Ovary (tissue), 9 donors: ENCODE measurements around the gene CDRT4. TPM values are rescaled to one million over a fixed set of nuclear protein-coding genes. Genes with fewer than 3 reads are reported as not detected.

Source experiments
- DNase-seq, 5 donors: peaks; one replicate each; pipeline ENCODE4 v3.0.0-alpha.2; 2019 to 2020
- H3K27ac ChIP-seq, 2 donors: fragments of 200-600 bp; one replicate each; pipeline versions ENCODE4 v1.5.1 to v1.8.0; 2019 to 2022
- H3K27me3 ChIP-seq: fragments of 200-600 bp; one replicate; pipeline ENCODE4 v1.8.0; 2022
- H3K36me3 ChIP-seq: fragments of 200-600 bp; sonication (generic); one replicate; pipeline ENCODE4 v1.5.1; 2019
- H3K4me1 ChIP-seq: one replicate; pipeline ENCODE4 v1.8.1; 2013; ENCODE audit warnings: mild to moderate bottlenecking, moderate library complexity; ENCODE audit not compliant: insufficient read depth
- H3K4me3 ChIP-seq: fragments of 200-600 bp; sonication (generic); one replicate; pipeline ENCODE4 v1.5.1; 2017
- H3K9me3 ChIP-seq, 2 donors: fragments of 200-600 bp in 1 of 2; sonication (generic) in 1 of 2; one replicate each; pipeline versions ENCODE4 v1.5.1 to v1.8.1; 2013 to 2019; ENCODE audit warnings: mild to moderate bottlenecking in 1 of 2, moderate library complexity in 1 of 2
- EP300 ChIP-seq: sonication (generic); formaldehyde crosslinking; IDR thresholded peaks from one replicate; pipeline ENCODE4 v1.6.1; 2017; ENCODE audit warnings: antibody characterized with exemption
- POLR2A ChIP-seq: fragments of 450-650 bp; IDR thresholded peaks from one replicate; pipeline ENCODE4 v1.6.1; 2017; ENCODE audit warnings: antibody characterized with exemption, mild to moderate bottlenecking, moderate library complexity
- WGBS, 3 donors: extraction: QIAGEN DNeasy Blood & Tissue Kit in 1 of 3; methylation state at CpG; one replicate each; pipeline versions ENCODE4 v1.1.5 to v1.1.7; 2013 to 2017; 5-methylcytosine and 5-hydroxymethylcytosine counted together
- intact Hi-C, 4 donors: fragments of 100-400 bp; cut with DNase I; formaldehyde crosslinking; loops; one replicate each; pipeline versions ENCODE4 v1.11.0 to v1.15.1; 2022 to 2023
- polyA plus RNA-seq, 2 donors: library from polyadenylated mRNA; stranded (reverse); fragments of 200-250 nt in 1 of 2; fragments of 350-450 nt in 1 of 2; fragmentation: Illumina TruSeq in 1 of 2; extraction: RNeasy Lipid Tissue Mini Kit (QIAGEN cat#74804) in 1 of 2; gene quantifications; one replicate each; pipeline ENCODE4 v1.2.3, GENCODE V29; 2013 to 2014
- total RNA-seq, 7 donors: library from RNA; depleted of rRNA in 2 of 7; stranded (reverse); fragments of >200 nt in 2 of 7; fragmentation: NEBNext Ultra II Directional in 3 of 7; extraction: Animal tissue kit (Norgen Biotek cat#: 25700) in 3 of 7; gene quantifications; one replicate each; pipeline versions ENCODE4 v1.1.0 to v1.2.4, GENCODE V29; 2016 to 2023
- TF ChIP-seq, protein P1 (sequence below), 3 donors: fragments of 450-650 bp in 2 of 3; fragments of 200-600 bp in 1 of 3; IDR thresholded peaks; one replicate each; pipeline versions ENCODE4 v1.5.1 to v1.8.0; 2016 to 2022; ENCODE audit warnings: antibody characterized with exemption in 3 of 3, mild to moderate bottlenecking in 1 of 3
- donor health status: DM: no; HTN: no; CAD: no; lungs with moderate emphysema.
- donor health status: DM: no; HTN: no; CAD: no.
- donor health status: Bipolar disorder and iron deficiency.
- donor health status: DM: yes; HTN: yes; CAD: no.
- donor health status: DM: no; HTN: no; CAD: no.
- donor health status: DM: yes; HTN: yes; CAD: no.

The CDRT4 gene
- total and polyA plus RNA-seq, 9 donors: 4.1 to 11.7 (median 7.2) TPM

DNA sequence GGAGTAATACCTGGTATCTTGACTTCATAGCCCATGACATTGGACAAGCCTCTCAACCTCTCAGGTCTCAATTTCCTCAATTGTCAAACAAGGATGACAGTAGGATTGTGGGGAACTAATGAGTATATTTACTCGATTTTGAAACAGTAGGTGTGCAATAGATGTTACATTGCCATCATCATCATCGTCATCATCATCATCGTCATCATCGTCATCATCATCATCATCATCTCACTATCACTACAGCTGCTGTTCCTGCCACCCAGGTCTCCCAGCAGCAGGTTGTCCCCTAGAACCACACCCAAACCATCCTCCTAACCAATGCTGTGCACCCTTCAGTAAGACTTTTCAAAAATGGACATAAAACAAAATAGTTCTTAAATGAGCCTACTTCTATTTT lies 24.8 kb upstream of the CDRT4 start:
- WGBS, 3 donors: 92 to 96% (median 95%) methylated on average over 4 of the region's 4 CpGs
- DNase-seq: no peak
- H3K9me3 ChIP-seq: no peaks in the 10 kb centered on the region
- H3K4me3 ChIP-seq: no peak overlapping the region
- H3K36me3 ChIP-seq: no peaks in the 10 kb centered on the region
- H3K27ac ChIP-seq: no peak overlapping the region
- no peaks in the 10 kb centered on the region for H3K27me3 ChIP-seq
- intact Hi-C loops: no loop called here
- no peaks in the 10 kb centered on the region for H3K4me1 ChIP-seq
- TF ChIP-seq EP300 (no peak), POLR2A (no peak)
- TF ChIP-seq, protein P1, sequence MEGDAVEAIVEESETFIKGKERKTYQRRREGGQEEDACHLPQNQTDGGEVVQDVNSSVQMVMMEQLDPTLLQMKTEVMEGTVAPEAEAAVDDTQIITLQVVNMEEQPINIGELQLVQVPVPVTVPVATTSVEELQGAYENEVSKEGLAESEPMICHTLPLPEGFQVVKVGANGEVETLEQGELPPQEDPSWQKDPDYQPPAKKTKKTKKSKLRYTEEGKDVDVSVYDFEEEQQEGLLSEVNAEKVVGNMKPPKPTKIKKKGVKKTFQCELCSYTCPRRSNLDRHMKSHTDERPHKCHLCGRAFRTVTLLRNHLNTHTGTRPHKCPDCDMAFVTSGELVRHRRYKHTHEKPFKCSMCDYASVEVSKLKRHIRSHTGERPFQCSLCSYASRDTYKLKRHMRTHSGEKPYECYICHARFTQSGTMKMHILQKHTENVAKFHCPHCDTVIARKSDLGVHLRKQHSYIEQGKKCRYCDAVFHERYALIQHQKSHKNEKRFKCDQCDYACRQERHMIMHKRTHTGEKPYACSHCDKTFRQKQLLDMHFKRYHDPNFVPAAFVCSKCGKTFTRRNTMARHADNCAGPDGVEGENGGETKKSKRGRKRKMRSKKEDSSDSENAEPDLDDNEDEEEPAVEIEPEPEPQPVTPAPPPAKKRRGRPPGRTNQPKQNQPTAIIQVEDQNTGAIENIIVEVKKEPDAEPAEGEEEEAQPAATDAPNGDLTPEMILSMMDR (IDR thresholded peaks at IDR 0.05): no peak

DNA sequence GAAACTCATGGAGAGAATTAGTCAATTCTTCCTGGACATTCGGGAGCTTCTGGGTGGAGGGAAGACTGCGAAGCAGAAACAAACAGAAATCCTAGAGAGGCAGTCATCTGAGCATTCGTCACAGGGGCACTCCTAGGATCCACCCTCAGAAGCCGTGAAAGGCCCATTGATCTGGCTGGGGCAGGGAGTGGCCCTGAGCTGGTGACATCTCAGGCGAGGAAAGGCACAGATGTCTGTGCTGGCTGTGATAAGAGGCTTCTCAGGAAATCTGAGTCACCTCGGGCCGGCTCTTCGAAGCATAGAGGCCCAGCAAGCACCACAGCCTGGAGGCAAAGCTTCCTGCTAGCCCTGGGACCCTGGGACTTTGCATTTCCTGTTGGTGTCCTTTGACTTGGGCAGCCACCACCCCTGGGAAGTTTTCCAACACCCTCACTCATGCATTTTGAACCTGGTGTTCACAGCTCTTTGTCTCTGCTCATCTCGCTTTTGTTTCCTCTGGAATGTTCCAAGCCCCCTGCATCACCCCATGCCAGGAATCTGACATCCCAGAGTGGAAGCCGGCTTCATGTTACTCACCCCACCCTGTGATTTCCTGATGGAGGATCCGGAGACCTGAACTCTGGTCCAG lies 23.3 kb upstream of the CDRT4 start:
- TF ChIP-seq, protein P1 (IDR thresholded peaks at IDR 0.05): no peak
- no peak for TF ChIP-seq POLR2A
- Histone ChIP-seq H3K27me3 (no peaks in the 10 kb centered on the region), H3K27ac (no peak overlapping the region), H3K9me3 (no peaks in the 10 kb centered on the region), H3K36me3 (no peaks in the 10 kb centered on the region), H3K4me3 (no peak overlapping the region), H3K4me1 (no peaks in the 10 kb centered on the region)
- intact Hi-C loops: no loop called here
- DNase-seq: peak in 1 of 5 donors; percentile 32
- WGBS, 3 donors: 73 to 81% (median 74%) methylated on average over 11 of the region's 11 CpGs

DNA sequence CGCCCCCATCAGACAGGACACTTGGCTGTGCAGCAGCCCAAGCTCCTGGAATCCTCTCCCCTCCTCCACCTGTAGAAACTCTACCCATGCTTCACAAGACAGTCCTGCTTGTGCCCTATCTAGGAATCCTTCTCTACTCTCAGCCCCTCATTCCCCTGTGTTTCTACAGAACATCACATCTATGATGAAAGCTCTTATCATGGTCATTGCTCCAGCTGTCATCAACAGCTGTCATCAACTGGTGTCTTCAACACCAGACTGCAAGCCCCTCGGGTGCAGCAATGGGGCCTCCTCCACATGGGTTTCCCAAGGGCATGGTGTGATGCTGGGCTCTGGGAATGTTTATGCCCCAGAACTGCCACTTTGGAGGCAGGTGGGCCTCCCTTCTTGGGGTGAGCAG lies 21.1 kb upstream of the CDRT4 start:
- peaks cover 1% of the 10 kb centered on the region for H3K4me1 ChIP-seq
- DNase-seq: no peak
- intact Hi-C loops: no loop called here
- no peak overlapping the region for H3K4me3 ChIP-seq
- no peak for TF ChIP-seq POLR2A
- TF ChIP-seq, protein P1 (IDR thresholded peaks at IDR 0.05): no peak
- no peak for TF ChIP-seq EP300
- WGBS, 3 donors: 79 to 88% (median 86%) methylated on average over 2 of the region's 2 CpGs
- no peak overlapping the region for H3K27ac ChIP-seq
- H3K27me3 ChIP-seq: no peaks in the 10 kb centered on the region
- no peaks in the 10 kb centered on the region for H3K9me3 ChIP-seq
- H3K36me3 ChIP-seq: no peaks in the 10 kb centered on the region

DNA sequence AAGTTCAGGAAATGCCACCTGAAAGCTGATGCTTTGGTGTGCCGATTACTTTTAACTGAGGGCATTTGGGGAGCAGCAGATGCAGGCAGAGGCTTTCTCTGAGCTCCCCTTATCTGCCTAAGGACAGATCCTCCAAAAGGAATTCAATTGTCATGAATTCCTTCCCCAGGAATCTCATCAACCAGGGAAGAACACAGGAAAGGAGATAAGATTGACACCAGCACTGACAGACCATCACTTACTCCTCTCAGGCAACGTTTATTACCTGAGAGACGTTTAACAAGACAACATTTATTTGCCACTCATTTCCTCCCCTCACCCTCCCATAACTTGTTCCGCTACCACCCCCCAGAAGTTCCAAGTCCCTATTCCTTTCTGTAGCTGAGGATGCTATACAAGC lies 17.6 kb upstream of the CDRT4 start:
- no peaks in the 10 kb centered on the region for H3K9me3 ChIP-seq
- no peak overlapping the region for H3K27ac ChIP-seq
- intact Hi-C loops: no loop called here
- DNase-seq: no peak
- no peaks in the 10 kb centered on the region for H3K36me3 ChIP-seq
- no peak overlapping the region for H3K4me3 ChIP-seq
- peaks cover 4% of the 10 kb centered on the region for H3K4me1 ChIP-seq
- 63 to 73% (median 69%) methylated on average over 4 of the region's 4 CpGs for WGBS, 3 donors
- no peaks in the 10 kb centered on the region for H3K27me3 ChIP-seq
- TF ChIP-seq POLR2A: no peak
- TF ChIP-seq, protein P1 (IDR thresholded peaks at IDR 0.05): no peak
- TF ChIP-seq EP300: no peak
